SK-N-SH treated with all-trans-retinoic acid at 6 μM for 48 hours (cell line): ENCODE measurements around the gene SNX18.

Source experiments
- ARNTL ChIP-seq: fragments of 450-650 bp; formaldehyde crosslinking; IDR thresholded peaks from 2 replicates; pipeline ENCODE4 v1.5.0; 2020; ENCODE audit warnings: low read depth, mild to moderate bottlenecking, moderate library complexity, borderline replicate concordance
- BACH2 ChIP-seq: fragments of 250-450 bp; sonication (Bioruptor Pico); IDR thresholded peaks from 2 replicates; pipeline ENCODE4 v1.9.0; 2021; ENCODE audit warnings: mild to moderate bottlenecking, borderline replicate concordance
- GLIS3 ChIP-seq: fragments of 250-450 bp; sonication (Bioruptor Pico); IDR thresholded peaks from 2 replicates; pipeline ENCODE4 v1.5.0; 2020; ENCODE audit warnings: mild to moderate bottlenecking, moderate library complexity
- PATZ1 ChIP-seq: fragments of 250-450 bp; sonication (Bioruptor Pico); IDR thresholded peaks from 2 replicates; pipeline ENCODE4 v1.8.0; 2020; ENCODE audit warnings: mild to moderate bottlenecking, moderate library complexity, borderline replicate concordance
- SNAI2 ChIP-seq: fragments of 250-450 bp; sonication (Bioruptor Pico); IDR thresholded peaks from 2 replicates; pipeline ENCODE4 v1.5.0; 2020; ENCODE audit warnings: mild to moderate bottlenecking, moderate library complexity
- TF ChIP-seq, protein P1 (sequence below): fragments of 250-450 bp; sonication (Bioruptor Pico); IDR thresholded peaks from 2 replicates; pipeline ENCODE4 v1.5.1; 2020; ENCODE audit warnings: low read depth, mild to moderate bottlenecking, moderate library complexity

DNA sequence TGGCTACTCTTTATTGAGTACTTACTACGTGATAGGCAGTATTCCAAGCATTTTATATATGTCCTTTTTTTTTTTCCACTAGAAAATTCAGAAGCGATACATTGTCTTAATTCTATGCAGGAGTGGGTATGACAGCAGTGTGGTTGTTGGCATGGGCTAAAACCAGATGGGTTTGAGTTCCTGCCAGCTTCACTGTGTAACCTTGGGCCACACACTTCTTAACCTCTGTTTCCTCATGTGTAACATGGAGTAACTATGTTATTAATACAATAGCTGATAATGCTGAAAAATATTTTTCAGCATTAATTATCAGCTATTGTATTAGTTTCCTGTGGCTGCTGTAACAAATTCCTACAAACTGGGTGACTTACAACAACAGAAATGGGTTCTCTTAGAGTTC, 12.0 kb downstream of the SNX18 start:
- TF ChIP-seq PATZ1 (CRISPR knock-in tag) (no peak), BACH2 (CRISPR knock-in tag) (no peak), GLIS3 (no peak), ARNTL (CRISPR knock-in tag) (no peak), SNAI2 (CRISPR knock-in tag) (no peak)
- TF ChIP-seq, protein P1, sequence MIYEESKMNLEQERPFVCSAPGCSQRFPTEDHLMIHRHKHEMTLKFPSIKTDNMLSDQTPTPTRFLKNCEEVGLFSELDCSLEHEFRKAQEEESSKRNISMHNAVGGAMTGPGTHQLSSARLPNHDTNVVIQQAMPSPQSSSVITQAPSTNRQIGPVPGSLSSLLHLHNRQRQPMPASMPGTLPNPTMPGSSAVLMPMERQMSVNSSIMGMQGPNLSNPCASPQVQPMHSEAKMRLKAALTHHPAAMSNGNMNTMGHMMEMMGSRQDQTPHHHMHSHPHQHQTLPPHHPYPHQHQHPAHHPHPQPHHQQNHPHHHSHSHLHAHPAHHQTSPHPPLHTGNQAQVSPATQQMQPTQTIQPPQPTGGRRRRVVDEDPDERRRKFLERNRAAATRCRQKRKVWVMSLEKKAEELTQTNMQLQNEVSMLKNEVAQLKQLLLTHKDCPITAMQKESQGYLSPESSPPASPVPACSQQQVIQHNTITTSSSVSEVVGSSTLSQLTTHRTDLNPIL (CRISPR knock-in tag): no peak
